Spleen (tissue), 7 donors: Measurements from ENCODE around the gene FBXL13.

Experiments
- CTCF ChIP-seq, 11 experiments: fragments of 200-600 bp in 7 of 11; fragments of 450-650 bp in 4 of 11; sonication (generic) in 4 of 11; IDR thresholded peaks in 8 of 11; conservative IDR thresholded peaks in 3 of 11; 1 replicate in 7 of 11; 2 replicates in 4 of 11; pipeline versions ENCODE4 v1.4.0 to v1.8.0; 2016 to 2021; ENCODE audit warnings: antibody characterized with exemption in 11 of 11, inconsistent platforms in 4 of 11, mild to moderate bottlenecking in 1 of 11
- POLR2AphosphoS5 ChIP-seq, 3 donors: sonication (generic); formaldehyde crosslinking; IDR thresholded peaks; one replicate each; pipeline ENCODE4 v1.5.1; 2017; ENCODE audit warnings: antibody characterized with exemption in 3 of 3
- donor health status: DM: no; HTN: no; CAD: no; lungs with moderate emphysema.
- donor health status: DM: no; HTN: no; CAD: no.
- donor health status: DM: no; HTN: no; CAD: no.

- TF ChIP-seq CTCF (IDR thresholded peaks at IDR 0.05 in 8 of 11, conservative IDR thresholded peaks at IDR 0.05 in 3 of 11): no peak
- no peak for TF ChIP-seq POLR2AphosphoS5 (IDR thresholded peaks at IDR 0.05)
Observed at GRCh38 chr7:103010211-103010610, 64.4 kb downstream of the FBXL13 start.
